Esophagus squamous epithelium (tissue), 4 donors: ENCODE results near the gene MYO1D.

ENCODE experiments used
- CTCF ChIP-seq, 6 experiments: fragments of 450-650 bp in 4 of 6; fragments of 200-600 bp in 2 of 6; sonication (generic) in 2 of 6; IDR thresholded peaks; one replicate each; pipeline ENCODE4 v1.5.1; 2016 to 2019; ENCODE audit warnings: antibody characterized with exemption in 6 of 6, mild to moderate bottlenecking in 4 of 6, moderate library complexity in 4 of 6
- POLR2A ChIP-seq, 4 donors: fragments of 450-650 bp; IDR thresholded peaks; one replicate each; pipeline ENCODE4 v1.6.1; 2017; ENCODE audit warnings: antibody characterized with exemption in 4 of 4, mild to moderate bottlenecking in 4 of 4, moderate library complexity in 3 of 4

GRCh38 chr17:32536736-32537643 lies 339.9 kb downstream of the MYO1D start:
- TF ChIP-seq CTCF (IDR thresholded peaks at IDR 0.05) (no peak), POLR2A (IDR thresholded peaks at IDR 0.05) (no peak)
